A375 (cell line): ENCODE data around the gene CDH12. TPM values are rescaled to one million over a fixed set of nuclear protein-coding genes. Genes with fewer than 3 reads are reported as not detected.

ENCODE experiments used
- total RNA-seq: library from RNA; depleted of rRNA; stranded (reverse); fragments of >200 nt; shearing (Covaris generic); gene quantifications from 2 replicates; pipeline ENCODE4 v1.2.3, GENCODE V29; 2014; rRNA removed

Gene CDH12
- total RNA-seq: 29.0 and 31.6 TPM in 2 replicates

GRCh38 chr5:22852807-22853660 lies at the start of gene CDH12:
Gene CDH12, minus strand, starts transcription at chr5:22853344.

